ENCODE data around the gene NTSR2.
"Not testable (repeated sequence)": the region's sequence is repeated elsewhere in the genome, so short reads cannot be mapped to it uniquely, and the experiment has no call there.

Gene NTSR2

GRCh38 chr2:11661891-11662435 lies 8.0 kb downstream of the NTSR2 start:
- H3K27ac ChIP-seq, result no peak overlapping the region
- no peak overlapping the region for H3K4me3 ChIP-seq (ENCODE audit: low read depth, low read length)
- no peak for DNase-seq
- peaks cover 10% of the 10 kb centered on the region for H3K9me3 ChIP-seq (ENCODE audit: severe bottlenecking)
- H3K27me3 ChIP-seq (ENCODE audit: insufficient read depth, low read depth, severe bottlenecking), result no peaks in the 10 kb centered on the region
- H3K36me3 ChIP-seq, result no peaks in the 10 kb centered on the region
- TF ChIP-seq, protein P1, sequence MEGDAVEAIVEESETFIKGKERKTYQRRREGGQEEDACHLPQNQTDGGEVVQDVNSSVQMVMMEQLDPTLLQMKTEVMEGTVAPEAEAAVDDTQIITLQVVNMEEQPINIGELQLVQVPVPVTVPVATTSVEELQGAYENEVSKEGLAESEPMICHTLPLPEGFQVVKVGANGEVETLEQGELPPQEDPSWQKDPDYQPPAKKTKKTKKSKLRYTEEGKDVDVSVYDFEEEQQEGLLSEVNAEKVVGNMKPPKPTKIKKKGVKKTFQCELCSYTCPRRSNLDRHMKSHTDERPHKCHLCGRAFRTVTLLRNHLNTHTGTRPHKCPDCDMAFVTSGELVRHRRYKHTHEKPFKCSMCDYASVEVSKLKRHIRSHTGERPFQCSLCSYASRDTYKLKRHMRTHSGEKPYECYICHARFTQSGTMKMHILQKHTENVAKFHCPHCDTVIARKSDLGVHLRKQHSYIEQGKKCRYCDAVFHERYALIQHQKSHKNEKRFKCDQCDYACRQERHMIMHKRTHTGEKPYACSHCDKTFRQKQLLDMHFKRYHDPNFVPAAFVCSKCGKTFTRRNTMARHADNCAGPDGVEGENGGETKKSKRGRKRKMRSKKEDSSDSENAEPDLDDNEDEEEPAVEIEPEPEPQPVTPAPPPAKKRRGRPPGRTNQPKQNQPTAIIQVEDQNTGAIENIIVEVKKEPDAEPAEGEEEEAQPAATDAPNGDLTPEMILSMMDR (IDR thresholded peaks at IDR 0.05; ENCODE audit: low read depth, low read length), result no peak

GRCh38 chr2:11660396-11660795 lies 9.6 kb downstream of the NTSR2 start:
- not testable (repeated sequence) for H3K4me3 ChIP-seq (ENCODE audit: low read depth, low read length); H3K27ac ChIP-seq; H3K36me3 ChIP-seq; DNase-seq; H3K27me3 ChIP-seq (ENCODE audit: insufficient read depth, low read depth, severe bottlenecking)
- H3K9me3 ChIP-seq (ENCODE audit: severe bottlenecking), result peaks cover 10% of the 10 kb centered on the region

DNA sequence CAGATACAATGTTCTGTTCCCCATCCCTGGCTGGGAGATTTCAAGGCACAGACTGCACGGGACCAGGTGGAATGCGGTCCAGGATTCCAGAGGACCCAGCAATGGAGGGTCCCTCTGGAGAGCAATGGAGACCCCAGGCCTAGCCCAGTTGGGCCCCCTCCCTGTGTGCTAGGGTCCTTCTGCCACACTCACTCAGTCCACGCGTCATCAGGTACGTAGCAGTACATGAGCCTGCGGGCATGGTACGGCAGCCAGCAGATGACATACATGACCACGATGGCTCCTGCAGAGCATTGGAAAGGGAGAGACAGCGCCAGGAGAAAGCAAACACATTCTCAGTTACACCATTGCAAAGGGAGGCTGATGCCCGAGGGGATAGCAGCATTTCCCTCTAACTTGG lies 10.1 kb downstream of the NTSR2 start:
- DNase-seq, result no peak
- Histone ChIP-seq H3K4me3 (ENCODE audit: low read depth, low read length) (no peak overlapping the region), H3K27ac (no peak overlapping the region), H3K9me3 (ENCODE audit: severe bottlenecking) (peaks cover 10% of the 10 kb centered on the region), H3K36me3 (no peaks in the 10 kb centered on the region), H3K27me3 (ENCODE audit: insufficient read depth, low read depth, severe bottlenecking) (no peaks in the 10 kb centered on the region)
- TF ChIP-seq, protein P1 (IDR thresholded peaks at IDR 0.05; ENCODE audit: low read depth, low read length), result no peak

DNA sequence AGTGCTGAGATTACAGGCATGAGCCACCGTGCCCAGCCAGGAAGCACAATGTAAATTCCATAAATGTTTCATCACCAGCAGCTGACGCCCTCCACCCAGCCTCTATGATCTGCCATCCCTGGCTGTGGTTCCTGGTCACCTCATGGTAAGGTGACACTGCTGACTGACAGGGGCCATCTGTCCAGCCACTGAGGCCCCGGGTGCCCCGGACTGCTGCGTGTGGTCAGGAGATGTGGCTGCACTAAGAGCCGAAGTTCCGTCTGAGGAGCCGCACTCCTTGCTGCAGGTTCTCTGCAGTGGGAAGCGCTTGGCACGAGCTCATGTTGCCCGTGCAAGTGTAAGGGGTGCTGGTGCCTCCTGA lies 10.9 kb downstream of the NTSR2 start:
- no peaks in the 10 kb centered on the region for H3K27me3 ChIP-seq (ENCODE audit: insufficient read depth, low read depth, severe bottlenecking)
- H3K27ac ChIP-seq, result no peak overlapping the region
- H3K4me3 ChIP-seq (ENCODE audit: low read depth, low read length), result no peak overlapping the region
- no peak for DNase-seq
- TF ChIP-seq, protein P1 (IDR thresholded peaks at IDR 0.05; ENCODE audit: low read depth, low read length), result no peak
- H3K9me3 ChIP-seq (ENCODE audit: severe bottlenecking), result peaks cover 10% of the 10 kb centered on the region
- H3K36me3 ChIP-seq, result no peaks in the 10 kb centered on the region

- DNase-seq, result no peak
- H3K4me3 ChIP-seq (ENCODE audit: low read depth, low read length), result no peak overlapping the region
- TF ChIP-seq, protein P1 (IDR thresholded peaks at IDR 0.05; ENCODE audit: low read depth, low read length), result no peak
- H3K27me3 ChIP-seq (ENCODE audit: insufficient read depth, low read depth, severe bottlenecking), result no peaks in the 10 kb centered on the region
- H3K27ac ChIP-seq, result no peak overlapping the region
- no peaks in the 10 kb centered on the region for H3K36me3 ChIP-seq
- H3K9me3 ChIP-seq (ENCODE audit: severe bottlenecking), result peaks cover 10% of the 10 kb centered on the region
Measured at GRCh38 chr2:11658208-11659114, 11.5 kb downstream of the NTSR2 start.

DNA sequence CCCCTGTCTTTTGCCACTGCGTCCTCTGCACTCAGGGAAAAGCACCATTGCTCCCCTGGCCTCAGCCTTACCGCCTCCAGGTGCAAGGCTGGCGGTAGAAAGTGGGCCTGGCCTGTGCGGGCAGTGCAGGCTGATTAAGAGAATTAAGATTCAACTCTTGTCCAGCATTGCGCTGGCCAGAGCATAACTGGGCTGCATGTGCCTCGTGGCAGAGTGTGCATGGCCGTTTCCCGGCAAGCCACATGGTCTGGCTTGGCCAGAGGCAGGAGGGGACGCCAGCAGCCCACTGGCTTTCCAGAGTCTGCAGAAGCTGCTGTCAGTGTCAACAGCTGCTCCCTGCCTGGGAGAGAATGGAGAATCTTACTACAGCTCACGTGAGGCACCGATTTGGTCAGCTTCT lies 12.3 kb downstream of the NTSR2 start:
- Histone ChIP-seq H3K36me3 (no peaks in the 10 kb centered on the region), H3K9me3 (ENCODE audit: severe bottlenecking) (peaks cover 10% of the 10 kb centered on the region), H3K27ac (no peak overlapping the region), H3K27me3 (ENCODE audit: insufficient read depth, low read depth, severe bottlenecking) (no peaks in the 10 kb centered on the region), H3K4me3 (ENCODE audit: low read depth, low read length) (no peak overlapping the region)
- DNase-seq, result no peak
- TF ChIP-seq, protein P1 (IDR thresholded peaks at IDR 0.05; ENCODE audit: low read depth, low read length), result no peak
